ENCODE measurements around the gene PLS1.
"Not testable (repeated sequence)": the region's sequence is repeated elsewhere in the genome, so short reads cannot be mapped to it uniquely, and the experiment has no call there.

PLS1 gene

GRCh38 chr3:142660893-142661292 is 64.7 kb downstream of the PLS1 start:
- peaks cover 14% of the 10 kb centered on the region; the same call in 1 of the 2 replicates for H3K4me1 ChIP-seq (ENCODE audit: insufficient read depth, low read length)
- H3K9me3 ChIP-seq (ENCODE audit: control insufficient read depth, insufficient read depth, low read length) = no peaks in the 10 kb centered on the region
- no peak overlapping the region for H3K9ac ChIP-seq (ENCODE audit: low read depth, low read length)
- no peaks in the 10 kb centered on the region for H3K36me3 ChIP-seq (ENCODE audit: insufficient read depth, low read length)

GRCh38 chr3:142663865-142664264 is 67.7 kb downstream of the PLS1 start:
- H3K9me3 ChIP-seq (ENCODE audit: control insufficient read depth, insufficient read depth, low read length) = no peaks in the 10 kb centered on the region
- no peak overlapping the region for H3K9ac ChIP-seq (ENCODE audit: low read depth, low read length)
- no peaks in the 10 kb centered on the region for H3K36me3 ChIP-seq (ENCODE audit: insufficient read depth, low read length)
- peaks cover 14% of the 10 kb centered on the region; the same call in 1 of the 2 replicates for H3K4me1 ChIP-seq (ENCODE audit: insufficient read depth, low read length)

- Histone ChIP-seq H3K9ac (ENCODE audit: low read depth, low read length) (no peak overlapping the region), H3K36me3 (ENCODE audit: insufficient read depth, low read length) (no peaks in the 10 kb centered on the region), H3K4me1 (ENCODE audit: insufficient read depth, low read length) (peaks cover 14% of the 10 kb centered on the region; the same call in 1 of the 2 replicates), H3K9me3 (ENCODE audit: control insufficient read depth, insufficient read depth, low read length) (no peaks in the 10 kb centered on the region)
Observed at GRCh38 chr3:142664311-142664710, 68.1 kb downstream of the PLS1 start.

GRCh38 chr3:142664819-142665218 is 68.6 kb downstream of the PLS1 start:
- no peak overlapping the region for H3K9ac ChIP-seq (ENCODE audit: low read depth, low read length)

GRCh38 chr3:142670120-142670519 is 73.9 kb downstream of the PLS1 start:
- H3K36me3 ChIP-seq (ENCODE audit: insufficient read depth, low read length) = no peaks in the 10 kb centered on the region
- peaks cover 3% of the 10 kb centered on the region for H3K4me1 ChIP-seq (ENCODE audit: insufficient read depth, low read length)
- no peak overlapping the region for H3K9ac ChIP-seq (ENCODE audit: low read depth, low read length)
- H3K9me3 ChIP-seq (ENCODE audit: control insufficient read depth, insufficient read depth, low read length) = no peaks in the 10 kb centered on the region

More at GRCh38 chr3:142664819-142665218, 68.6 kb downstream of the PLS1 start:
- H3K36me3 ChIP-seq (ENCODE audit: insufficient read depth, low read length) = no peaks in the 10 kb centered on the region
- H3K9me3 ChIP-seq (ENCODE audit: control insufficient read depth, insufficient read depth, low read length) = no peaks in the 10 kb centered on the region
- H3K4me1 ChIP-seq (ENCODE audit: insufficient read depth, low read length) = peaks cover 14% of the 10 kb centered on the region; the same call in 1 of the 2 replicates

- Histone ChIP-seq H3K4me1 (ENCODE audit: insufficient read depth, low read length) (no peaks in the 10 kb centered on the region), H3K9ac (ENCODE audit: low read depth, low read length) (no peak overlapping the region), H3K36me3 (ENCODE audit: insufficient read depth, low read length) (no peaks in the 10 kb centered on the region), H3K9me3 (ENCODE audit: control insufficient read depth, insufficient read depth, low read length) (no peaks in the 10 kb centered on the region)
Observed at GRCh38 chr3:142676151-142676550, 80.0 kb downstream of the PLS1 start.

- Histone ChIP-seq H3K4me1 (ENCODE audit: insufficient read depth, low read length) (no peaks in the 10 kb centered on the region), H3K36me3 (ENCODE audit: insufficient read depth, low read length) (no peaks in the 10 kb centered on the region; the same call in 1 of the 2 replicates), H3K9me3 (ENCODE audit: control insufficient read depth, insufficient read depth, low read length) (no peaks in the 10 kb centered on the region), H3K9ac (ENCODE audit: low read depth, low read length) (no peak overlapping the region)
Observed at GRCh38 chr3:142680710-142681109, 84.5 kb downstream of the PLS1 start.

GRCh38 chr3:142690613-142691012 is 94.4 kb downstream of the PLS1 start:
- no peak overlapping the region for H3K9ac ChIP-seq (ENCODE audit: low read depth, low read length)
- no peaks in the 10 kb centered on the region for H3K4me1 ChIP-seq (ENCODE audit: insufficient read depth, low read length)
- H3K9me3 ChIP-seq (ENCODE audit: control insufficient read depth, insufficient read depth, low read length) = no peaks in the 10 kb centered on the region
- H3K36me3 ChIP-seq (ENCODE audit: insufficient read depth, low read length) = no peaks in the 10 kb centered on the region

GRCh38 chr3:142691527-142691926 is 95.3 kb downstream of the PLS1 start:
- Histone ChIP-seq H3K9me3 (ENCODE audit: control insufficient read depth, insufficient read depth, low read length) (no peaks in the 10 kb centered on the region), H3K9ac (ENCODE audit: low read depth, low read length) (no peak overlapping the region), H3K4me1 (ENCODE audit: insufficient read depth, low read length) (no peaks in the 10 kb centered on the region), H3K36me3 (ENCODE audit: insufficient read depth, low read length) (no peaks in the 10 kb centered on the region)

- H3K9me3 ChIP-seq (ENCODE audit: control insufficient read depth, insufficient read depth, low read length) = no peaks in the 10 kb centered on the region
- no peak overlapping the region for H3K9ac ChIP-seq (ENCODE audit: low read depth, low read length)
- H3K4me1 ChIP-seq (ENCODE audit: insufficient read depth, low read length) = no peaks in the 10 kb centered on the region
- no peaks in the 10 kb centered on the region for H3K36me3 ChIP-seq (ENCODE audit: insufficient read depth, low read length)
Observed at GRCh38 chr3:142693136-142693853, 97.1 kb downstream of the PLS1 start.

- Histone ChIP-seq H3K9me3 (ENCODE audit: control insufficient read depth, insufficient read depth, low read length) (no peaks in the 10 kb centered on the region), H3K9ac (ENCODE audit: low read depth, low read length) (no peak overlapping the region), H3K36me3 (ENCODE audit: insufficient read depth, low read length) (no peaks in the 10 kb centered on the region), H3K4me1 (ENCODE audit: insufficient read depth, low read length) (no peaks in the 10 kb centered on the region)
Observed at GRCh38 chr3:142694225-142694624, 98.0 kb downstream of the PLS1 start.

- Histone ChIP-seq H3K36me3 (ENCODE audit: insufficient read depth, low read length) (no peaks in the 10 kb centered on the region), H3K9ac (ENCODE audit: low read depth, low read length) (no peak overlapping the region), H3K4me1 (ENCODE audit: insufficient read depth, low read length) (peaks cover 6% of the 10 kb centered on the region; the same call in 1 of the 2 replicates), H3K9me3 (ENCODE audit: control insufficient read depth, insufficient read depth, low read length) (no peaks in the 10 kb centered on the region)
Observed at GRCh38 chr3:142705198-142705597, 109.0 kb downstream of the PLS1 start.

- Histone ChIP-seq H3K9me3 (ENCODE audit: control insufficient read depth, insufficient read depth, low read length) (no peaks in the 10 kb centered on the region), H3K9ac (ENCODE audit: low read depth, low read length) (no peak overlapping the region), H3K36me3 (ENCODE audit: insufficient read depth, low read length) (no peaks in the 10 kb centered on the region), H3K4me1 (ENCODE audit: insufficient read depth, low read length) (peaks cover 6% of the 10 kb centered on the region; the same call in 1 of the 2 replicates)
Observed at GRCh38 chr3:142706321-142707127, 110.3 kb downstream of the PLS1 start.

- H3K9ac ChIP-seq (ENCODE audit: low read depth, low read length) = no peak overlapping the region
Observed at GRCh38 chr3:142709207-142709606, 113.0 kb downstream of the PLS1 start.

GRCh38 chr3:142714882-142715281 is 118.7 kb downstream of the PLS1 start:
- not testable (repeated sequence) for H3K36me3 ChIP-seq (ENCODE audit: insufficient read depth, low read length); H3K9ac ChIP-seq (ENCODE audit: low read depth, low read length); H3K9me3 ChIP-seq (ENCODE audit: control insufficient read depth, insufficient read depth, low read length); H3K4me1 ChIP-seq (ENCODE audit: insufficient read depth, low read length)

More at GRCh38 chr3:142709207-142709606, 113.0 kb downstream of the PLS1 start:
- Histone ChIP-seq H3K4me1 (ENCODE audit: insufficient read depth, low read length) (peaks cover 6% of the 10 kb centered on the region; the same call in 1 of the 2 replicates), H3K36me3 (ENCODE audit: insufficient read depth, low read length) (no peaks in the 10 kb centered on the region), H3K9me3 (ENCODE audit: control insufficient read depth, insufficient read depth, low read length) (no peaks in the 10 kb centered on the region)

All from ES-I3 (cell line).